Inferior parietal cortex (tissue), 1 donor: ENCODE data around the gene LCN1.

Source experiments
- DNase-seq: peaks from one replicate; pipeline ENCODE4 v3.0.0-alpha.2; 2016; ENCODE audit errors: extremely low spot score

The LCN1 gene

GRCh38 chr9:135488527-135488926, 32.7 kb upstream of the LCN1 start:
- no peak for DNase-seq

DNA sequence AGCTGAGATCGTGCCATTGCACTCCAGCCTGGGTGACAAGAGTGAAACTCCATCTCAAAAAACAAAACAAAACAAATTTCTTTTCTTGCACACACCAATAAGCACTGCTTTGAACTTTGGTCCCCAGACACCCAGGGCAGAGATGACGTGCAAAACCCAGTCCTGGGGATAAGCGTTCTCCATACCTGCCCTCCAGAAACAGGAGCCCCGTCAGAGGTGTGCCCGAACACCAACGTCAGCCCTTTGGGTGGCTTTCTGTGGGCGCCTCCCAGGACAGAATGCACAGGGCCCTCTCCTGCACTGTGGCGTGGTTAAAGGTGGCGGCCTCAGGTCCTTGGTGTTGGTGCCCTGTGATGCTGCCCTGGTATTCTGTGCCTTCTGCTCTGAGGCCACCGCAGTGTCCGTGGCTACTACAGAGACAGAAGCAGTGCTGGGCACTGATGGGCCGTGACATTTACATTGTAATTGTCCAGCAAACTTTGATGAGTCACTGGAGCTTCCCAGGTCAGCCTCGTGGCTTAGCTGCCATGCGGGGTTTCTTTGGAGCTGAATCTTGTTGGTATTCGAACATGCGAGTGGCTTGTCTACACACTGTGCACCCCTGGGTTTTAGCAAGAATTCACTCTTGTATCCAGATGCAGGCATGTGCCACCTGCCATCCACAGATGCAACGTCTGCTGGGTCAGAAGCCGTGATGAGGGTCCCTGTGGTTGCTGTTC, 31.9 kb upstream of the LCN1 start:
- DNase-seq, result no peak

DNA sequence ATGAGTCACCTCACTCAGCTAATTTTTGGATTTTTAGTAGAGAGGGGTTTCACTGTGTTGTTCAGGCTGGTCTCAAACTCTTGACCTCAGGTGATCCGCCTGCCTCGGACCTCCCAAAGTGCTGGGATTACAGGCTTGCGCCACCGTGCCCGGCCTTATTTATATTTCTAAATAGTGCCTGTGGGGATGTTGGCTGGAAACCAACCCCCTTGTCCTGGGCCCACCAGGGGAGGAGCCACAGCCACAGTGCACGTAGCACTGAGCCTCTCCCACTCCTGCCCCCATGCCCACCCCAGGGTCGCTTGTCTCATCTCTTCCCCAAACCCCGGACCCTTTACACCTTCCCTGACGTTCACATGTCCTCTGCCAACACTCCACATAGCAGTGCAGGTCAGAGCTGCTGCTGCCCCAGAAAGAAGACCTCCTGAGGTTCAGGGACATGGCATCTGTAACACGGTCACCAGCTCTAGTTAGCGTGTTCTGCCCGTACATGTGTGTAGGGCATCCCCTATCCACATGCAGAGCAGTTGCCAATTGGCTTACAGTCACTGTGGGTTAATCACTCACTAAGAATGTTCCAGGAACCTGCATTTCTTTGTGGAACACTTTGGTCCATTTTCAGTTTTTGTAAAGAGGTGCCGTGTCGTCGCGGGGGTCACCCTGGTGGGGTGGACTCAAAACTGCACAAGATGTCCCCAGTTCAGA, 30.9 kb upstream of the LCN1 start:
- DNase-seq, result no peak

GRCh38 chr9:135490980-135491464, 30.2 kb upstream of the LCN1 start:
- DNase-seq, result no peak

DNA sequence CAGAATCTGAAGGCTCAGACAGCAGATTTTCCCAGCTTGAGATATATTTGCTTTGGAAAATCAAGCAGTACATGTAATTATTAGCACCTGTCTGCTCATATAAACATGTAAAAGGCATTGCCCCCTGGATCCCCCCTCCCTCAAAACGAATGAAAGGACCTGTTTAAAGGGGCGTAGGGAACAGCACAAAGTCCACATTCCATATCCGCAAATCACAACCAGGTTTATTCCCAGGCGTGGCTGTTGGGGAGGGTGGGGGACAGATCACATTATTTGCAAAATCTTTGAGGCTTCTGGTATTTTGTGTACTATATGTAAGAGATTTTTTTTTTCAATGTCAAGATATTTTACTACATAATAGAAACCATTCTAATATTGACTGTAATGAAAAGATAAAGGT, 29.5 kb upstream of the LCN1 start:
- DNase-seq, result no peak

GRCh38 chr9:135492886-135493669, 28.2 kb upstream of the LCN1 start:
- DNase-seq, result no peak

DNA sequence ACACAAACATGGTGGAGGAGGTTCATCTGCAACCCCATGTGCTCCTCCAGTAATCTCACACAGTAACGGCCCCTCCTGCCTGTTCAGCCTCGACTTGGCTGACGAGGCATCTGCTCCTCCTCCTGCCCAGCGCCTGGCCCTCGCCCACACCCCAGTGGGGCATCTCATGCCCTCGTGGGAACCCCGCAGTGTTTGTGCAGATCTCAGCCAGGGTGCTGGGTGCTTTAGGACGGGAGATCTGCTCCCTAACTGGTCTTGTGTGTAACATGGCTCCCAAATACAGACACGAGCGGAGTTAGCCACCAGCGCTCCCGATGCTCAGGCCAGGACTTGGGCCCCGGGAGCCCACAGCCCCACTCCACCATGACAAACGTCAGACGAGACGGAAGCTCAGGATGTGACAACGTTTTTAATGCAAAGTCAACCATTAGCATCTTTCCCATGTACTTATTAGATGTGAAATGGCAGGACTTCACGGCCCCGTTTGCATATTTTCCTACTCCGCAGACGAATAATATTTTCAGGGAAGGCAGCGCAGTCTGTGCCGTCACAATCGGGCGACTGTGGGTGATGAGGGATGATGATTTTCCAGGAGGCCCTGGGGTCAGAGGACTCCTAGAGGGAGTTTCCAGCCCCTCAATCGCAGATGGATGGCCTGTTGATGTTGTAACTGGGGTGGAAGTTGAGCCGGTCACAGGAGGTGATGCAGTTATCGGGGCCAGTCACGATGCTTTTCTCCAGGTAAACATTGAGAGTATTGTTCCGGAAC, 26.3 kb upstream of the LCN1 start:
- DNase-seq, result no peak

GRCh38 chr9:135498381-135499126, 22.7 kb upstream of the LCN1 start:
- no peak for DNase-seq

- DNase-seq, result peak; percentile 94
Measured at GRCh38 chr9:135499326-135500070, 21.7 kb upstream of the LCN1 start.

DNA sequence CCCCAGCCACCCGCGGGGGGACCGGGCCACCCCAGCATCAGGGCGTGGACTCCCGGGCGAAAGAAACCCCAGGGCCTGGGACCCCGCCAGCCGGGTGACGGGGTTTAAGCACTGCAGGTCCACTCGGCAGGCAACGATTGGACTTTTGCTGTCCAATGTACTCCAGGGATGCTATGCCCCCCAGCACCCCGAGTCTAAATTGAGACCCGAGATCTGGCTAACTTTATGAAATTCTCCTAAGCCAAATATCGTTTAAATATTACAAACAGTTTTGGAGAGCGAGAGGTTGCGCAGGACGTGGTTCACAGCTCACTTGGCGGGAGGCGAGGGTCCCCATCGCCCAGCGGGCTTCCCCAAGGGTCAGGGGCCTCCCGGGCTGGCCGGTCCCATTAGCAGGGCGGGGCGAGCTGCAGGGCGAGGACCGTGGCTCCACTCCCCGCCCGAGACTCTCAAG, 21.1 kb upstream of the LCN1 start:
- DNase-seq, result no peak

DNA sequence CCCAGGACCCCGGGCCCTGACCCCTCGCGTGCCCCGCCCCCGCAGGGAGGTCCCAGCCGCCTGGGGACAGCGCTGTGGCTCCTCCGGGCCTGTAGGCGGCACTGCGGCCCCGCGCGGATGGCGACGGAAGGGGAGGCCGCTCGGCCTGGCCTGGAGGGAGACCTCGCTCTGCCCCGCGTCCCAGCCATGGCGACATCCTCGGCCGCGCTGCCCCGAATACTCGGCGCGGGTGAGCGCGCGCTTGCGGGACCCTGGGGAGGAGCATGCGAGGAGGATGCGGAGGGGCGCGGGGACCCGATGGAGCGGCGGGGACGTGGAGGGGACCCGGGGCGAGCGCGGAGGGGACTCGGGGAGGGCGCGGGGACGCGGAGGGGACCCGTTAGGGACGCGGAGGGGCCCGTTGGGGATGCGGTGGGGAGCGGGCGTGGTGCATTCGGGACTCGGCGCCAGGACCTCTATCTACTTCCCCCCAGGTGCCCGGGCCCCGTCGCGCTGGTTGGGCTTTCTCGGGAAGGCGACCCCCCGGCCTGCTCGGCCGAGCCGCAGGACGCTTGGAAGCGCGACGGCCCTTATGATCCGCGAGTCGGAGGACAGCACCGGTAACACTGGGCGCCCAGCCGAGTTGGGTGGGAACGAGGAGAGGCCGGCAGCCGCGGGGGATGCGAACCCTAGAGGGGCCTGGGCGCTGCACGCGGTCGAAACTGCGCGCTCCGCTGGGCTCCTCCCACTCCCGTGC, 20.5 kb upstream of the LCN1 start, which contains the start of gene MRPS2:
Gene MRPS2 (plus strand): TSS at position 158 of the 736 bp plus-strand sequence. CDS start 29 bp downstream, at position 187.
- peak; percentile 84 for DNase-seq

GRCh38 chr9:135501261-135502167, 19.7 kb upstream of the LCN1 start:
- DNase-seq, result no peak

GRCh38 chr9:135502168-135502872, 18.9 kb upstream of the LCN1 start:
- DNase-seq, result no peak

DNA sequence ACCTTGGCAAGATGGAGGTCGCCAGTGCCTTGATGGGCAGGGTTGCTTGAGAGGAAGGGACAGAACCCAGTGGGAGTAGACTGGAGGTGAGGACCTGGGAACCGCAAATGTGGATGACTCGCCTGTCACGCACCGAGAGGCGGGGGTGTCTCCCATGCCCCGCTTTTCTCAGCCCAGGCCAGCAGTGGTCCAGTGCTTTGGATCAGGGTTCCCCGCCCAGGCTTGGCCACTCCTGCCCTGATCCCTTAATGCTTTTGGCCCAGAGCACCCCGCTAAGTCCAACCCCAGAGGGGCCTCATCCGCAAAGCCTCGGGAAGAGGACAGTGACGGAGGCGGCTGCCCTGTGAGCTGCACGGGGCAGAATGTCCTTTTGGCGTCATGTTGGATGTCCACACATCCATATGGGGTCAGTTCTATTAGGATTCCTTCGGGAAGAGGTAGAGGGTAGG, 18.3 kb upstream of the LCN1 start:
- no peak for DNase-seq

DNA sequence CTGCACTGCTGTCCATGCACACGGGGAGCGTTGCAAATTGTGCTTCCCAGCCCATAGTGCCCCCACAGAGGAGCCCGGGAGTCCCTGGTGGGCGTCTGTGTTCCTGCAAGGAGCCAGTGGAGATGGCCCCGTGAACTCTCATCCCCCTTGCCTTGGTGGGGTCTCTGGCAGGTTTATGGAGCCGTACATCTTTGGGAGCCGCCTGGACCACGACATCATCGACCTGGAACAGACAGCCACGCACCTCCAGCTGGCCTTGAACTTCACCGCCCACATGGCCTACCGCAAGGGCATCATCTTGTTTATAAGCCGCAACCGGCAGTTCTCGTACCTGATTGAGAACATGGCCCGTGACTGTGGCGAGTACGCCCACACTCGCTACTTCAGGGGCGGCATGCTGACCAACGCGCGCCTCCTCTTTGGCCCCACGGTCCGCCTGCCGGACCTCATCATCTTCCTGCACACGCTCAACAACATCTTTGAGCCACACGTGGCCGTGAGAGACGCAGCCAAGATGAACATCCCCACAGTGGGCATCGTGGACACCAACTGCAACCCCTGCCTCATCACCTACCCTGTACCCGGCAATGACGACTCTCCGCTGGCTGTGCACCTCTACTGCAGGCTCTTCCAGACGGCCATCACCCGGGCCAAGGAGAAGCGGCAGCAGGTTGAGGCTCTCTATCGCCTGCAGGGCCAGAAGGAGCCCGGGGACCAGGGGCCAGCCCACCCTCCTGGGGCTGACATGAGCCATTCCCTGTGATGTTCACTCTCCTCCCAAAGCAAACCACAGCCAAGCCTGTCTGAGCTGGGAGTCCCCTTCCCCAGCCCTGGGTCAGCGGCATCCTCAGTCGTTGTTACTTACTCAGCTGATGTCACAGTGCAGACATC, 17.6 kb upstream of the LCN1 start:
- DNase-seq, result no peak
